NCI-H1092 (cell line): ENCODE measurements around the gene LRRFIP1.
"Not testable (repeated sequence)": the region's sequence is repeated elsewhere in the genome, so short reads cannot be mapped to it uniquely, and the experiment has no call there.

Experiments used
- DNase-seq: peaks from one replicate; lab custom pipeline; 2025; lab: John Stamatoyannopoulos, UW

Gene LRRFIP1

DNA sequence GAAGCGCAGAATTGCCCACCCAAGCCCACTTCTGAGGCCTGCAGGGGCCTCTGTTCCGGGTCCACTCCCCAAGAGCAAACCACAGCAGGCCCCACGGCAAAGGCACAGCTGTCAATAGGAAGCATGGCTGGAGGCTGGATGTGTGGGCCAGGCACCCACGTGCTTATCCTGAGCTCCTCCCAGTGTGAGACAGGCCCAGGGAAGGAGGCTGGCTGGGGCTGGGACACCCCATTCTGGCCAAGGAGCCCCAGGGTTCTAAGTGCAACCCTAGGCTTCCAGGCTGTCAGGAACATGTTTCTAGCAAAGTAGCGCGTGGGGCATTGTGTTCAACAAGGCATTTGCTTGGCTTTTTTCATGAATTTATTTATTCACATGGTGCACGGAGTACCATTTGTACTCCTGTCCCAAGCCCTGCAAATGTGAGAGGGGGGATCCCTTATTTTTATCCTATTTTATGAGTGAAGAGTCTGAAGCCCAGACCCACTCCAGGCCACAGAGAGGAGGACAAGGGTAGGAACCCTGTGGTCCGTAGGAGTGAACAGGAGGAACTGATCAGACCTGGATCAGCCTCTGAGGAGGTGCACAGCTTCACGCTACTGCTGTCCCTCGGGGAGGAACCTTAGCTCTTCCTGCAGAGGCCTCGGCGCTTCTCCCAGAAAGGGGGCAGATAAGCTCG is 30.7 kb upstream of the LRRFIP1 start:
- DNase-seq: no peak

DNA sequence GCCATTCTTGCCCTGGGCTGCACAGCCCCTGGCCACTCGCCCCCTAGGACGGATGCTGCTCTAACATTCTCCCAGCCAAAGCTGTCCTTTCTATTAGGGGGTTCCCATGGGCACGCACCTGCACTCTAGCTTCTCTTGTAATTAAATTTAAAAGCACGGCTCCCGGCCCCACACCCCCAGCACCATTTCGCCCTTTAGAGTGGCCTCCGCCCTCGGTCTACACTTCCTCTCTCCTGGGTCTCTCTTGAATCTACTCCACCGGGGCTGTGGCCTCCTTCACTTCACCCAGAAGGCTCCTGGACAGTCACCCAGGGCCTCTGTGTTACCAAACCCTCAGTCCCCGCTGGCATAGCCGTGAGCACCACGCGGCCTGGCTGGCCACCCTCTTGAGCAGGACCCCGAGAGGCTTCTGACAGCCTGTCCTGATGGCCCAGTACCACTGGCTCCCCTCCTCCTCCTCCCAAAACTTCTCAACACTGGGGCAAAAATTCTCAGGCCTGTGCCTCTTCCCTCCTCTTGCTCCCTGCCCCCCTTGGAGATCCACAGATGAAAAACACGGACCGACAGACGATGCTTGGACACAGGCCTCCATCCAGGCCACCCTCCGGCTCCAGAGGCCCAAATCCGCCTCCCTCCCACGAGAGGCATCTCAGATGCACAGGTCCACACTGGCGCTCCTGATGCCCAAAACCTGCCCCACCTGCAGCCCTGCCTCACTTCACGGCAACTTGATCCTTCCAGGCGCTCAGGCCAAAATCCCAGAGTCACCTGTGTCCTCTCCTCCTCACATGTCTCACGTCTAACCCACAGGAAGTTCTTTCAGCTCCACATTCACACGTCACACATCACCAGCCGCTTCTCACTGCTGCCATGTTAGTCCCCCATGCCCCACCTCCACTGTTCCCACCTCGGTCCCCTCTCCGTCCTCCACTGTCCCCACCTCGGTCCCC is 29.9 kb upstream of the LRRFIP1 start:
- no peak for DNase-seq

DNA sequence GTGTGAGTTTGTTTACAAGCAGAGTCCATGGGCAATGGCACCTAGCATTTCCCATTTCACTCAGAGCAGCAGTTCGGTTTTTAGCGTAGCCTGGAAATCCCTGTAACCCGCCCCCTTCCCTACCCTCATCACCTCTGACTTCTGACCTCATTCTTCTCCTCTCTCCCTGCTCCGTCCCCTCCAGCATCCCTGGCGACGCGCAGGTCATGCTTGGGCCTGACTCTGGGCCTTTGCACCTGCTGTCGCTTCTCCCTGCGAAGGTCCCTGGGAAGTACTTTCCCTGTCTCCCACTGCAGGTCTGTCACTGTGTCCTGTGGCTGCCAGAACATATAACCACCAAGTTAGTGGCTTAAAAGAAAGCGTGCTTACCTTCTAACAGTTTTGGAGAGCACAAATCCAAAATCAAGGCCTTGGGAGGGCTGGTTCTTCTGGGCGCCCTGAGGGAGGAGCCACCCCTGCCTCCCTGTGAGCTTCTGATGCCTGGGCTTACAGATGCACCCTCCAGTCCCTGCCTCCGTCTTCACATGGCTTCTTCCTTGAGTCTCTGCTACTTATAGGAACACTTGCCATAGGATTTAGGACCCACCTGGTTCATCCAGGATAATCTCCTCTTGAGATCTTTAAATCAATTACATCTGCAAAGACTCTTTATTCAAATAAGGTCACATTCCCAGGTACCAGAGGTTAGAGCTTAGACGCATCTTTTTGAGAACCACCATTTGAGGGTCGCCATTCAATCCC is 28.7 kb upstream of the LRRFIP1 start:
- no peak for DNase-seq

DNA sequence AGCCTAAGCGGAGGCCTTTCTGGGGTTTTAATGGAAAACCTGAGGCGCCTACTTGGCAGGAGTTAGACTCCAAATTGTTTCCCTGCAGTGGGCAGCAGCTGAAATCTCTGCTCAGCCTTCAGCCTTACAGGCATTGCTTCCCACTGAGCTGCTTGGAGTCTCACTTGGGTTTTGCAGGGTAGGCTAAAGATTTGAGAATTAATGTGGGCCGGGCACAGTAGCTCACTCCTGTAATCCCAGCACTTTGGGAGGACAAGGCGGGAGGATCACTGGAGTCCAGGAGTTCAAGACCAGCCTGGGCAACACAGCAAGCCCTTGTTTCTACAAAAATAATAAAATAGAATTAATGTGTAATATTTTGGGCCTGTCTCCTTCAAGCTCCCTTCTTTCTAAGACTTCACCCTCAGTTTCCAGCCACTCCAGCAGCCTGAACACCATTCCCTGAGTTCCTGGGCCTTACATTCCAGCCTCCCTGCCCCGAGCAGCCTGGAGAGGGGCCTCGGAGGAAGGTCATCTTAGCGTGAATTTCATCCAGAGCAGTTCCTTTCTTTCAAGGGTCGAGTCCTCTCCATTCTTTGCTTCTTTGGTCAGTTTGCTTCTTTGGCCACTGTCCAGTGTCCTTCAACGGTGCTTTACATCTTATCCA is 27.8 kb upstream of the LRRFIP1 start:
- no peak for DNase-seq

DNA sequence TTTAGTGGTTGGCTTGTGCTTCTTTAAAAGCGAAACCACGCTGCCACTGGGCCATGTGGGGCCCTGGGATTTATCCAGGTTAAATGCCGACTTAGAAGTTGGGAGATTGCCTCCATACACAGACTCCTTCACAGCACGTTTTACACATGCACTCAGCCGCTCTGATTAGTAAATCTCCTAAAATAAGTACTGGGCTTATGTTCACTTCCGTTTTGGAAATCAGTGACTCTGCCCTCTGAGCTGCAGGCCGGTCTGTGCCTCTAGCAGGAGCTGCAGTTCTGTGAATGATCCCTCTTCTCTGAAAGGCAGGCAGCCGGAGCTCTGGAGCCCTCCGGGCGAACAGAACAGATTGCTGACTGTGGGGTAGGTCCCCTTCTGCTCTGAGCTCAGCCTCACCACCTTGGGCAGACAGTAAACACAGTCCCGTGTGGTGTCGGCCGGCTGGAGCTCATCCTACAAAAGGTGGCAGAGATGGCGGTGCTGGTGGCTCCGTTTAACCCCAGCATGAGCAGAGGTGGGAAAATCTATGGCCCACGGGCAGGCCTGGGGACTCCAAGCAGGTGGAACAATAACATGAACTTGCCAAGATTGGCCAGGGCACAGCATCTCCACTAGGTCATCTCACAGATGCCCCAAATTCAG is 27.1 kb upstream of the LRRFIP1 start:
- DNase-seq: no peak

DNA sequence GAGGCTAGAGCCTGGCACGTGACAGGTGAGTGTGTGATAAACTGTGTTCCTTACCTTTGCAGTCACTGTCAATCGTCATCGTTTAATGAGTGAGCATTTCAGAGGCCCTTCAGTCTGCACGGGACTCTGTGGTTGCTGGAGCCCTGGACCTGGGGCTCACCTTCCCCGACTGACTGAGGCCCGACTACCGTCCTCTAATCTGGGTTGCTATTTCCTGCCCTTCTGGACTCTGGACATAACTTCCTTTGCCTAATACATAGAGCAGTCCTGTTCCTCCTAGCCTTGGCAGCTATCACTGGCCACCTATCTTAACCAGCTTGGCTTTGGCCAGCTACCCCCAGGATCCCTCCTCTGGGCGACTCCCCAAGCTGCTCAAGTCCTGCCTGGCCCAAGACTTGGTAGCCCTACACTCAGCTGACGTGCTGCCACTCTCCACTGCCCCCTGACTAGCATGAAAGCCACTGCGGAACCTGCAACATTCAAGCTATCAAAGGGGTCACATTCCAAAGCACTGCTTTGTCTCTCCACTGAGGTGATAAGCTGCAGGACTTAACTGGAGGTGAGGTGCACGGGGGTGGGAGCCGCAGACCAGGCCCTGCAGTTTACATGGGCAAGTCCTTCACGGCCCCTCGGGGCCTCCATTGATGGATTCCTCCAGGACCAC is 25.8 kb upstream of the LRRFIP1 start:
- no peak for DNase-seq

DNA sequence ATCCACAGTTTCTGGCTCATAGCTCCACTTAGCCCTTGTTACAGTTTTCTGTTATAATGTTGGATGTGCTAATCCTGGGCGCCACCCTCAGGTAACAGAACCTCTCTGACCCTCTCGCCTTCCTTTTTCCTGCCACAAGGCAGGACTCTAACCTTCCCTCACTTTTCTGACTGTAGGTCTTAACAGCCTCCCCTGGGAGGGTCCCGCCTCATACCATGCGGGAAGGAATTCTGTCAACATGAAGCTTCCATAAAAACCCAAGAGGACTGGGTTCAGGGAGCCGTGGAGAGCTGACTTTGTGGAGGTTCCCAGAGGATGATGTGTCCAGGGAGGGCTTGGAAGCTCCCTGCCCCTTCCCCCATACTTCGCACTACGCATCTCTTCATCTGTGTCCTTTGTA is 25.0 kb upstream of the LRRFIP1 start:
- DNase-seq: no peak

DNA sequence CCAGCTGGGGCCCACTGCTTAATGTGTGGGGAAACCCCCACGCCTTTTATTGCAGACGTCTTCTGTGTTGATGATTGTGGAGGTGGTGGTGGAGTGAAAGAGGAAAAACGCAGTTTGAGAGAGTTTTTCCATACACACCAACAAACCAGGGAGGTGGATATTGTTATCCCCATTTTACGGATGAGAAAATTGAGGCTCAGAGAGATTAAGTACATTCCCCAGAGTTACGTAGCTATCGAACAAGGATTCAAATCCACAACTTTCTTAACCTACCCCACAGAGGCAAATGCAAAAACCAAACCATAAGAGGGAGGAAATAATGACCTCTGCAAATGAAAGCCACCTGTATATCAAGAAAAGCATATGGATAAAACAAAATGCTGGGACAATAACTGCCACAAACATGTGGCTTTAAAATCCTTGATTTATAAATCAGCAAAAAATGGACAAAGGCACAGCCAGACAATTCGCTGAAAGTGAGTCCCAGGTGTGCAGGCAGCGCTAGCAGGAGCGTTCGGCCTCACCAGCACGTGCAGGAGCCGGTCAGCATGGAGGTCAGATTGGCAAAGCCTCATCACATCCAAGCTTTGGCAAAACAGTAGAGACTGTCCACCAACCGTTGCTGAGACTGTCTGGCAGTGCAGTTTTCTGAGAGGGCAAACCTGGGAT is 24.2 kb upstream of the LRRFIP1 start:
- DNase-seq: no peak

DNA sequence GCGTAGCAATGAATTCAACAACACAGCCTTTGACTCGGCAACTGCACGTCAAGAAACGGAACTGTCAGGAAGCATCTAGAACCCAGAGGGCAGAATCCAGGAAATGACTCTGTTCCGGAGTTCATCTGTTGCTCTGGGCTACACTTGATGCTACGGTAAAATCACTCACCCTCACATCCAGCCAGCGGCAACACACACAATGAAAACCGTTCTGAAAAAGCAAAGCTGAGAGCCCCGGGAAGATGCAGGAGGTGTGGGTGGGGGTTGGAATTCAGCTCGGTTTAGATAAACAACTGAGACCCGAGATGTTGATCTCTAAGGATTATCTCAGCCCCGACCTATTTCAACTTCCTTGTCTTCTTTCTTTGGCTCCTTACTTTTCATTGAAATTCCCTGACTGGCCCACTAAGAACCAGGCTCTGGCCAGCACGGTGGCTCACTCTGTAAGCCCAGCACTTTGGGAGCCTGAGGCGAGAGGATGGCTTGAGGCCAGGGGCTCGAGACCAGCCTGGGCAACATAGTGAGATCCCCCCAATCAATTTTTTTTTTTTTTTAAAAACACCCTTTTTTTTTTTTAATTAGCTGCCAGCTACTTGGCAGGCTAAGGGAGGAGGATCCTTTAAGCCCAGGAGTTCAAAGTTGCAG is 23.5 kb upstream of the LRRFIP1 start:
- no peak for DNase-seq

DNA sequence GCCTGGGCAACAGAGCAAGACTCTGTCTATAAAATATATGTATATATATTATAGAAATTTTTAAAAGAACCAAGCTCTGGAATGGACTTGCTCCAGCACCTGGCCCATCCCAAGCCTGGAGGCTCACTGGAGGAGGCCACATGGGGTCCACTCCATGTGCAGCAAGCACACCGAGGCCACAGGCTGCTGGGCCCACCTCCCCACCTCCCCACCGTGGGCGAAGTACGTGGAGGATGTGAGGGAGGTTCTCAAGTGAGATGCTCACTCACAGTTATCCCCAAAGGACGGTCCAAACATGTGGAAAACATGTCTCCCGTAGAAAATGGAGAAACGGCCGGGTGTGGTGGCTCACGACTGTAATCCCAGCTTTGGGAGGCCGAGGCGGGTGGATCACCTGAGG is 23.0 kb upstream of the LRRFIP1 start:
- DNase-seq: no peak

DNA sequence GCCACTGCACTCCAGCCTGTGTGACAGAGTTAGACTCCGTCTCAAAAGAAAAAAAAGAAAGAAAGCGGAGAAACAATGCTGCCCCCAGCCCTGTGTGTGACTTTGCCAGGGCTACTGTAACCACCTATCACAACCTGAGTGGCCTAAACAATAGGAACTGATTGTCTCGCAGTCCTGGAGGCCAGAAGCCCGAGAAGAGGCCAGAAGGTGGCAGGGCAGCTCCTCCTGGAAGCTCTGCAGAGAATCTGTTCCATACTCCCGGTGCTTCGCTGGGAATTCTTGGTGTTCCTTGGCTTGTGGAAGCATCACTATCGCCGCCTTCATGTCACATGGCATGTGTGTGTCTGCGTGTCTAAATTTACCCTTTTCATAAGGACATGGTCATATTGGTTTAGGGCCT is 22.4 kb upstream of the LRRFIP1 start:
- no peak for DNase-seq

DNA sequence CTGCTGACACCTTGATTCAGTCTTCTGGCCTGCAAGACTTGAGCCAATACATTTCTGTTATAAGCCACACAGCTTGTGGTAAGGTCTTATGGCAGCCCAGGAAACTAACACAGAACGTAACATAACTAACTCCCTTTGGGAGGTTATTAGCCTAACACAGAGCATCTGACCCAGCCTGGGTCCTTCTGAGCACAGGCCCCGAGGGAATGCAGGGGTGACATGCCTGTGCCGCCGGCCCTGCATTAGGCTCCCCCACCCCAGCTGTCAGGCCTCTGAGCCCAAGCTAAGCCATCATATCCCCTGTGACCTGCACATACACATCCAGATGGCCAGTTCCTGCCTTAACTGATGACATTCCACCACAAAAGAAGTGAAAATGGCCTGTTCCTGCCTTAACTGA is 20.9 kb upstream of the LRRFIP1 start:
- not testable (repeated sequence) for DNase-seq

DNA sequence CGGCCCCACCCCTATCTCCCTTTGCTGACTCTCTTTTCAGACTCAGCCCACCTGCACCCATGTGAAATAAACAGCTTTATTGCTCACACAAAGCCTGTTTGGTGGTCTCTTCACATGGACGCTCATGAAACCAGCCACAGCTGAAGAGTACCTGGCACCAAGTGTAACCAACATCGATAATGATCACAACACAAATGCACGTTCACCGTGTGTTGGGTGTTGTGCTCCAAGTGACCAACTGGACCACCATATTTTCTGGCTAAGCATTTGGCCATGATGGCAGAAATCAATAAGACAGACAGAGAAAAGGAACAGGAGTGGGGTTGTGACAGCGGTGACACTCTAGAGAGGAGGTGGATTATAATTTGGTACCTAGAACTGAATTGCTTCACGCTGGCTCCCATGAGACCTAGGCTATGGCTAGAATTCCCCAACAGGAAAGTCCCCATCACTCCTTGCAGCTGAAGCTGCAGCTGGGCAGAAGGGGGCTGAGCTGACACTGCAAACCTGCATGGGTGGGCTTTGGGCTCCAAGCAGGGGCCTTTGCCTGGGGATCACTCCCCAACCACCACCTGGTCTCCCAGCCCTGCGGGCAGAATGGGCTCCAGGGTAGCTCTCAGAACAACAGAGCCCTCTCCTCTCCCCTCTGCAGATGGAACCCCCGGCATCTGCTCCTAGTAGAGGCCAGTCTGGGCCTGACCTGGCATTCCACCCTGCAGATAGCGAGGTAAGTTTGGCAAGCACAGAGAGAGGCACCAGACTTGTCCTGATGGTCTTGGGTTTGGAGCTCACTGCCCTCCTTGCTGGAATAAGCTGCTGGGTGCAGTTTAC is 14.6 kb upstream of the LRRFIP1 start:
- no peak for DNase-seq

DNA sequence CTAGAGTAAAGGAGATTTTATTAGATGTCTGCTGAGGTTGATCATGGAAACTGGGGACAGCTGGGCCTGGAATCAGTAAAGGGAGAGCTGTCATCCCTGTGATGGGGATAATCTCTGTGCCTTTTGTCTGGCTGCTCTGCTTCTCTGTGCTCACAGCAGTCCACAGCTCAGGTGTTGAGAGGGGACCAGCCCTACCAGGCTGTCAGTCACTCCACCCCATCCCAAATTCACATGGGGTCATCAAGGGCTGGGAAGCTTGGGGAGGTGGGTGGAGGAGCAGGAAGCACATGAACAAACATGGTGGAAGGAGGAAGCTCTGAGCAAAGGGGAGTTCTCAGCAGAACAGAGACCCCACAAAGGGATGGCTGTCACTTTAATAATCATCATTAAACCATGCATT is 13.7 kb upstream of the LRRFIP1 start:
- DNase-seq: no peak

DNA sequence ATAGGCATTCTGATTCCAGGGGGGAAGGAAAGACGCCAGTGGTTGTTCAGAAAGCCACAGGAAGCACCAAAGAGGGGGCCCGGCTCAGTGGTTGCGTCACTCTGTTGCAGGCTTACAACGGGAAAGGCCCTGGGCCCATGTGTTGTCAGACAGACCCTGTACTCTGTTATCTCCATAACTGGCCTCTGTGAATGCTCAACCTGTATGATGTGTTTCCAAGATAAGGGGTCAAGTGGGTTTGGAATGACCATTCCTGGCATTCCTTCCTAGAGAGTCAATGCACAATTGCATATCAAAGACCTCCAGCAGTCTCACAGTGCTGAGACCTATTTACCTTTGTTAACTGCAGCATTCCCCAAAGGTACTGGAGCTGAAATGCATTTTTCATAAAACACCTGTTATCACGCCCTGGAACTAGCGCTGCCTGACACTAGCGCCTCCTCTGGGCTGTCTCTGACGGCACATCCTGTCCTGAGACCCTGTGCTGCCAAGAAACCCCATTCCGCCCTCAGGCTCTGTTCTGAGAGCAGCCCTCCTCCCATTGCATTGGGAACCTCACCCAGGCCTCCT is 13.2 kb upstream of the LRRFIP1 start:
- DNase-seq: no peak

DNA sequence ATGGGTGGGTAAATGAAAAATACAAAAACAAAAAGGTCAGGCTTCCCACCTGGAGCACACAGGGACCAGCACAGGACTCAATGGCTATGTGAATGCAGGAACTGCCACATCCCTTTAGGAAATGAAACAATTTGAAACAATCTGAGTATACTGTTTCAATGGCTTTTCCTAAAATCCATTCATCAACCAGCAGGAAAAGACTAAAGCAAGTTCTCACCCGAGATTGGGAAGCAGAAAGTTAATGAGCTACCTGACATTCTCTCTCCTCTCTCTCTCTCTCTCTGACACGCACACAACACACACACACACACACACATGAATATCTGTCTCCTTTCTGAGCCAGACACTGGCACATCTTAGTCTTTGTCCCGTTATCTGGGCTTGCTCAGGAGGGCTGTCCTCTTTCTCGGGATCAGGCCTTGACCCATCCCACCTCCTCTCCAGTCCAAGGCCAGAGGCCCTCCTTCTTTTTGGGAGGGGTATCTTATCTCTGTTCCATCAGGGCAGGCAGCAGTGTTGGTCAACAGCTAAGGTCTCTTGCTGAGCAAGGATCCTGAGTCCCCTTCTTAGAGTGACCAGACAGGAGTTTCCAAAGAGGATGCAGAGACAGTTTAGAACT is 11.6 kb upstream of the LRRFIP1 start:
- DNase-seq: no peak

DNA sequence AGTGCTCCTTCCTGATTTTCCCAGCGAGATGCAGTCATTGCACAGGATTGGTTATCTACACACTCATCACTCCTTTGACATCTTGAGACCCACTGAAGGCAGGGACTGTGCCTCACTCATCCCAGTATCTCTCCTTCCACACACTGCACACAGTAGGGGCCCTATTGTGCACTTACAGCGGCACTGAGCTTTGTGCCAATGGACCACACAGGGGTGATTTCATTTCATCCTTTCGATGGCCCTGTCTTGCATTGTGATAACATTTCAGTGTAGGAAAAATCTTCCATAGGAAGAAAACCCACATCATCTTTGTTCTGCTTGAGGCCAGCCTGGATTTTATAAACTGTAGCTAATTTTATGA is 11.0 kb upstream of the LRRFIP1 start:
- DNase-seq: no peak
